K562 (cell line): ENCODE results near the gene GALP. TPM values are rescaled to one million over a fixed set of nuclear protein-coding genes. Genes with fewer than 3 reads are reported as not detected.
"Not testable (repeated sequence)": the region's sequence is repeated elsewhere in the genome, so short reads cannot be mapped to it uniquely, and the experiment has no call there.

ENCODE experiments used
- ATAC-seq: fragments of 200-7000 bp; cut with Tn5 transposase; 3 replicates; pipeline ENCODE4 v1.9.1; 2020; ENCODE audit warnings: moderate library complexity
- BruUV-seq: library from RNA; stranded (reverse); fragments of 400-500 nt; replicated peaks from 2 replicates; lab custom pipeline; 2021; lab: Mats Ljungman, UMichigan
- CTCF ChIA-PET: fragments of 300-600 bp; formaldehyde crosslinking; extraction: SDS; loops from one replicate; lab custom pipeline; 2021; ENCODE audit warnings: low intra/inter-chr PET ratio; lab: Yijun Ruan, JAX
- POLR2A ChIA-PET: fragments of 300-600, 350-650 bp; sonication (Branson Sonifier 250); formaldehyde crosslinking; extraction: SDS; loops from one replicate; lab custom pipeline; 2021; ENCODE audit warnings: antibody characterized with exemption, inconsistent platforms; lab: Yijun Ruan, JAX
- DNase-seq, 4 experiments: peaks; one replicate each; pipeline versions ENCODE4 v3.0.0 to v3.0.0-alpha.2; 2011 to 2018; ENCODE audit warnings: low spot score in 3 of 4, mixed read lengths in 3 of 4; ENCODE audit errors: extremely low read depth in 1 of 4
- FAIRE-seq: peaks from 2 replicates; lab custom pipeline; 2011; peaks lifted over from hg19 to GRCh38; lab: Jason Lieb, UNC
- H2AFZ ChIP-seq: 2 replicates; pipeline ENCODE4 v1.6.0; 2011; ENCODE audit warnings: low read depth, low read length, control low read depth, inconsistent platforms
- H3K27ac ChIP-seq: fragments of 200-600 bp; 3 replicates; pipeline ENCODE4 v1.8.0; 2011; ENCODE audit warnings: low read depth, mild to moderate bottlenecking, control low read depth, inconsistent platforms, low read length, moderate library complexity, mixed read lengths; ENCODE audit errors: extremely low read depth
- H3K27me3 ChIP-seq, 2 experiments: fragments of 300-600 bp in 1 of 2; 2 replicates in 1 of 2; 3 replicates in 1 of 2; pipeline versions ENCODE4 v1.6.0 to v1.8.0; 2011; ENCODE audit warnings: inconsistent platforms in 2 of 2, low read length in 2 of 2, mild to moderate bottlenecking in 1 of 2, mixed read lengths in 1 of 2, moderate library complexity in 1 of 2; ENCODE audit not compliant: control insufficient read depth in 2 of 2, insufficient read depth in 2 of 2
- H3K36me3 ChIP-seq: fragments of 300-600 bp; 3 replicates; pipeline ENCODE4 v1.8.0; 2011; ENCODE audit warnings: mild to moderate bottlenecking, low read length, inconsistent platforms; ENCODE audit not compliant: control insufficient read depth, insufficient read depth
- H3K4me1 ChIP-seq, 2 experiments: fragments of 200-600 bp in 1 of 2; replicated peaks in 1 of 2; 2 replicates in 1 of 2; 3 replicates in 1 of 2; pipeline versions ENCODE4 v1.5.1 to v1.8.0; 2011; ENCODE audit warnings: inconsistent platforms in 2 of 2, low read length in 2 of 2, mild to moderate bottlenecking in 1 of 2, mixed read lengths in 1 of 2, moderate library complexity in 1 of 2; ENCODE audit not compliant: control insufficient read depth in 2 of 2, insufficient read depth in 2 of 2
- H3K4me2 ChIP-seq: 2 replicates; pipeline ENCODE4 v1.6.1; 2011; ENCODE audit warnings: low read length, control low read depth, inconsistent platforms, mixed read lengths; ENCODE audit not compliant: insufficient read depth
- H3K4me3 ChIP-seq: fragments of 200-600 bp; sonication (generic), shearing (Covaris generic); 2 replicates; pipeline ENCODE4 v1.5.1; 2016; ENCODE audit warnings: control low read depth, inconsistent platforms
- H3K79me2 ChIP-seq: fragments of 200-600 bp; 3 replicates; pipeline ENCODE4 v1.8.0; 2011; ENCODE audit warnings: low read length, inconsistent platforms; ENCODE audit not compliant: control insufficient read depth, insufficient read depth
- H3K9ac ChIP-seq, 2 experiments: 2 replicates each; pipeline versions ENCODE4 v1.6.0 to v1.6.1; 2011; ENCODE audit warnings: low read depth in 2 of 2, low read length in 2 of 2, control low read depth in 1 of 2, inconsistent platforms in 1 of 2, mild to moderate bottlenecking in 1 of 2, mixed read lengths in 1 of 2; ENCODE audit not compliant: insufficient read depth in 1 of 2
- H3K9me1 ChIP-seq: one replicate; pipeline ENCODE4 v1.6.0; 2011; ENCODE audit warnings: inconsistent platforms, mild to moderate bottlenecking, low read length, moderate library complexity; ENCODE audit not compliant: control insufficient read depth, insufficient read depth
- H3K9me3 ChIP-seq: replicated peaks from 2 replicates; pipeline ENCODE4 v1.5.1; 2011; ENCODE audit warnings: low read depth, low read length, inconsistent platforms; ENCODE audit not compliant: control insufficient read depth, insufficient read depth
- H4K20me1 ChIP-seq: replicated peaks from 2 replicates; pipeline ENCODE4 v1.6.1; 2011; ENCODE audit warnings: low read length, inconsistent platforms, mixed read lengths; ENCODE audit not compliant: control insufficient read depth, insufficient read depth
- ADNP ChIP-seq: fragments of 200-800 bp; sonication (Bioruptor generic); IDR thresholded peaks from 2 replicates; pipeline ENCODE4 v1.6.1; 2016; ENCODE audit warnings: missing genetic modification characterization, missing compliant biosample characterization
- CBFA2T2 ChIP-seq: fragments of 450-650 bp; conservative IDR thresholded peaks from 2 replicates; pipeline ENCODE4 v1.6.1; 2017; ENCODE audit warnings: mild to moderate bottlenecking
- CBX5 ChIP-seq: IDR thresholded peaks from 2 replicates; pipeline ENCODE4 v1.6.1; 2014; ENCODE audit warnings: low read depth, borderline replicate concordance
- CC2D1A ChIP-seq: fragments of 450-650 bp; IDR thresholded peaks from 2 replicates; pipeline ENCODE4 v1.6.1; 2017; ENCODE audit warnings: mild to moderate bottlenecking
- LEF1 ChIP-seq: fragments of 450-650 bp; IDR thresholded peaks from 2 replicates; pipeline ENCODE4 v1.6.1; 2016; ENCODE audit warnings: mild to moderate bottlenecking
- ZFP1 ChIP-seq: fragments of 450-650 bp; formaldehyde crosslinking; IDR thresholded peaks from 2 replicates; pipeline ENCODE4 v1.4.0; 2020; ENCODE audit warnings: mild to moderate bottlenecking, mixed read lengths
- ZNF311 ChIP-seq: fragments of 250-450 bp; sonication (Bioruptor Pico); IDR thresholded peaks from 2 replicates; pipeline ENCODE4 v1.4.0; 2020; ENCODE audit warnings: mild to moderate bottlenecking, moderate library complexity
- WGBS: fragments of 100-300 bp; shearing (Covaris generic); methylation state at CpG from one replicate; pipeline ENCODE4 v1.1.6; 2016; ENCODE audit warnings: low coverage, mixed read lengths; ENCODE audit not compliant: insufficient coverage; ENCODE audit errors: missing lambda C conversion rate; 5-methylcytosine and 5-hydroxymethylcytosine counted together
- in situ Hi-C: fragments of 300-500 bp; cut with MboI; formaldehyde crosslinking; loops from 4 replicates; pipeline ENCODE4 v1.15.0; 2018; ENCODE audit warnings: inconsistent platforms, mixed read lengths
- intact Hi-C: fragments of 100-400 bp; cut with micrococcal nuclease; formaldehyde crosslinking; loops from 2 replicates; pipeline ENCODE4 v1.14.2; 2022
- polyA plus RNA-seq, 8 experiments: library from polyadenylated mRNA; depleted of rRNA in 4 of 8; stranded (reverse) in 5 of 8; unstranded in 3 of 8; fragments of >200 nt; fragmentation: Nextera tagmentation in 2 of 8; fragmentation: Illumina TruSeq in 1 of 8; extraction: Ambion mirVana in 2 of 8; extraction: Trizol in 1 of 8; gene quantifications; 2 replicates each; pipeline versions ENCODE4 v1.2.1 to v1.2.3, GENCODE V29; 2011 to 2014; ENCODE audit warnings: inconsistent platforms in 1 of 8, missing spikeins in 1 of 8
- total RNA-seq, 7 experiments: library from RNA; depleted of rRNA in 6 of 7; stranded (reverse); fragments of >200 nt in 6 of 7; fragmentation: Illumina TruSeq in 2 of 7; extraction: Trizol in 2 of 7; gene quantifications; 2 replicates each; pipeline versions ENCODE4 v1.2.1 to v1.2.3, GENCODE V29; 2011 to 2021; ENCODE audit warnings: low replicate concordance in 1 of 7
- TF ChIP-seq, protein P1 (sequence below), 2 experiments: fragments of 450-650 bp in 1 of 2; sonication (generic) in 1 of 2; formaldehyde crosslinking in 1 of 2; IDR thresholded peaks in 1 of 2; conservative IDR thresholded peaks in 1 of 2; 2 replicates each; pipeline versions ENCODE4 v1.6.1 to v1.8.1; 2016 to 2023; ENCODE audit warnings: mild to moderate bottlenecking in 2 of 2, moderate library complexity in 2 of 2, inconsistent platforms in 1 of 2, missing genetic modification reagents in 1 of 2

GALP gene
- total and polyA plus RNA-seq, 9 of the 15 experiments (the other 6 are each of a cell fraction or from before 2014, with no cell fraction given): not detected

DNA sequence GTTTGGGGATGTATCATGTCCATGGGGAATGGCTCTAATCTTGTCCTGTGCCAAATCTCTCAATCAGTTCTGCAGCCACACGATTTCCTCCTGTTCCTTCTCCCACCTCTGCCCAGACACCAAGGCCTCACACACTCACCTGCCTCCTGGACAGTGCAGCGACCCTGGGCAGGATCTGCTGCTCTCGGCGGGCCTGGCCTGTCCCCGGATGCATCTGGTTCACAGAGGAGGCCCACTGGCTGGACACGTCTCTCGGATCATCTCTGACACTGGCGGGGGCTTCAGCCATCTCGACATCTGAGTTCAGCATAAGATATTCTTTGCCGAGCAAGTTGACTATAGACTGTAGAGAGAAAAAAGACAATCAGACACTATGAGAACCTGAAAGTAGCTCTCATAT, 15.9 kb downstream of the GALP start (continued):
- TF ChIP-seq, protein P1, sequence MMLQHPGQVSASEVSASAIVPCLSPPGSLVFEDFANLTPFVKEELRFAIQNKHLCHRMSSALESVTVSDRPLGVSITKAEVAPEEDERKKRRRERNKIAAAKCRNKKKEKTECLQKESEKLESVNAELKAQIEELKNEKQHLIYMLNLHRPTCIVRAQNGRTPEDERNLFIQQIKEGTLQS (IDR thresholded peaks at IDR 0.05): no peak
- TF ChIP-seq, protein P1 (CRISPR knock-in tag; conservative IDR thresholded peaks at IDR 0.05): no peak
- no peak for TF ChIP-seq ZFP1 (CRISPR knock-in tag)
- no peak for TF ChIP-seq LEF1
- TF ChIP-seq CBFA2T2: no peak
- TF ChIP-seq CC2D1A: no peak
- no peak for TF ChIP-seq CBX5

DNA sequence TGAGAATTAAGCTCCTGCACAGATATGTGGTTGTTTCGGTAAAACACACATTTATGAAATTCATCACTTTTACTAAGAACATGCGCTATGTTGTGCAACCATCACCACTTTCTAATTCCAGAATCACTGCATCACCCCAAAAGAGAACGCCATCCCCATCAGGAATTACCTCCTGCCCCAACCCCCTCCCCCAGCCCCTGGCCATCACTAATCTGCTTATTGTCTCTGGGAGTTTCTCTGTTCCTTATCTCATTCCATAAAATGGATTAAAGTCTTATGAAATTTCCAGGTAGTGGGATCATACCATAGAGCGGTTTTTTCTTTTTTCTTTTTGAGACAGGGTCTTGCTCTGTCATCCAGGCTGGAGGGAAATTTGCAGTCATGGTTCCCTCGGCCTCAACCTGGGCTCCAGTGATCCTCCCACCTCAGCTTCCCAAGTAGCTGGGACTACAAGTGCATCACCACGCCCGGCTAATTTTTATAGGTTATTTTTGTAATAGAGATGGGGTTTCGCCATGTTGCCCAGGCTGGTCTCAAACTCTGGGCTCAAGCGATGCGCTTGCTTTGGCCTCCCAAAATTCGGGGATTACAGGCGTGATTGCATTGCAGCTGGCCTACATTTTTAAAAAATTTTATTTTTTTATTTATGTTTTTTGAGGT, 18.3 kb downstream of the GALP start:
- no peak overlapping the region for H3K9ac ChIP-seq
- BruUV-seq: no TSS peak
- ChIA-PET CTCF (no interaction called here), POLR2A (no interaction called here)
- H3K4me2 ChIP-seq: no peak overlapping the region
- no peaks in the 10 kb centered on the region for H3K9me3 ChIP-seq
- H3K27me3 ChIP-seq: no peaks in the 10 kb centered on the region; a peak in 1 of 5 replicates
- no peak overlapping the region for H3K4me3 ChIP-seq
- no peak for ATAC-seq
- in situ Hi-C loops: no loop called here
- H3K27ac ChIP-seq: no peak overlapping the region
- TF ChIP-seq ADNP (no peak), ZNF311 (CRISPR knock-in tag) (no peak)
- peaks cover 0 to 3% of the 10 kb centered on the region in 2 experiments; a peak in 3 of 5 replicates for H3K4me1 ChIP-seq
- H3K79me2 ChIP-seq: no peaks in the 10 kb centered on the region
- H3K36me3 ChIP-seq: no peaks in the 10 kb centered on the region
- no peak for DNase-seq
- 41% methylated on average over 10 of the region's 12 CpGs for WGBS
- no peak for FAIRE-seq
- H3K9me1 ChIP-seq: no peaks in the 10 kb centered on the region
- intact Hi-C loops: no loop called here
- no peaks in the 10 kb centered on the region for H4K20me1 ChIP-seq
- no peak overlapping the region for H2AFZ ChIP-seq

DNA sequence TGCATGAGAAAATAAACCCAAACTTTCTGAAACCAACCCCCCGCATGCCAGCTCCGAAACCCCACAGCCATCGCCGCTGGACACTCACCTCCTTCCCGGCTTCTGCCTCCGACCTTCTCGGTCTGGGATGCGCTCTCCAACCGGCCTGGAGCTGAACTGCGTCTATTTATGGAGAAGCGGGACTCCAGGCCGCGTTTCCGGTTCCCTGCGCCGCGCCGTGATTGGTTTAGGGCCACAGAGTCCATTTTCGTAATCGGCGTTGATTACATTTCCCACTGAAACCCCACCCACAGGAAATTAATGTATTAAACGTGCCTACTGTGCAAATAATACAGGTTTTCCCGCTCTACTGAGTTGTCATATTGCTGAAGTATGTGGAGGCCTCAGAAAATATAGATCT, 21.8 kb downstream of the GALP start, which contains the start of gene ZSCAN5B:
TSS of gene ZSCAN5B (minus strand) at position 138 of the 400 bp plus-strand sequence. CDS start 4,731 bp downstream, outside the sequence.
- ATAC-seq, H3K4me3 ChIP-seq, H3K4me2 ChIP-seq, BruUV-seq, H3K9me1 ChIP-seq, DNase-seq, POLR2A ChIA-PET, FAIRE-seq, H4K20me1 ChIP-seq, H3K9ac ChIP-seq, H3K79me2 ChIP-seq, H3K27ac ChIP-seq, in situ Hi-C loops, H3K9me3 ChIP-seq, H3K27me3 ChIP-seq, intact Hi-C loops, H3K36me3 ChIP-seq, H2AFZ ChIP-seq, H3K4me1 ChIP-seq, CTCF ChIA-PET: not testable (repeated sequence)
- 56% methylated on average over 22 of the region's 23 CpGs for WGBS
